A549 (cell line): ENCODE results near the gene GNPDA2.

Experiments used
- CTCF ChIP-seq: fragments of >200 bp; sonication (Bioruptor Twin); formaldehyde crosslinking; IDR thresholded peaks from 3 replicates; pipeline ENCODE4 v1.5.1; 2016
- RAD21 ChIP-seq, 2 experiments: fragments of >200 bp in 1 of 2; sonication (Bioruptor Twin) in 1 of 2; formaldehyde crosslinking in 1 of 2; IDR thresholded peaks in 1 of 2; conservative IDR thresholded peaks in 1 of 2; 2 replicates in 1 of 2; 3 replicates in 1 of 2; pipeline ENCODE4 v1.6.1; 2012 to 2018; ENCODE audit warnings: inconsistent platforms in 1 of 2

GRCh38 chr4:44761306-44761705 lies 35.0 kb upstream of the GNPDA2 start:
- TF ChIP-seq CTCF: no peak
- no peak for TF ChIP-seq RAD21 (conservative IDR thresholded peaks at IDR 0.05 in 1 of 2, IDR thresholded peaks at IDR 0.05 in 1 of 2)
